ENCODE data around the gene ARPC5.
"Not testable (repeated sequence)": the region's sequence is repeated elsewhere in the genome, so short reads cannot be mapped to it uniquely, and the experiment has no call there.

ARPC5 gene

GRCh38 chr1:183635606-183636333 lies at the start of gene ARPC5:
Gene ARPC5 (minus strand): TSS chr1:183635783. CDS start chr1:183635659, 124 bp downstream.
- peak; percentile 94 to 95 for DNase-seq (ENCODE audit: low read depth in 1 of 2, low spot score in 1 of 2)

GRCh38 chr1:183685112-183685713 lies 49.6 kb upstream of the ARPC5 start:
- peak in 1 of 2 donors; percentile 19 for DNase-seq (ENCODE audit: low read depth in 1 of 2, low spot score in 1 of 2)

- not testable (repeated sequence) for DNase-seq (ENCODE audit: low read depth in 1 of 2, low spot score in 1 of 2)
These were observed 43.8 kb upstream of the ARPC5 start for GRCh38 chr1:183679363-183679762.

- no peak for DNase-seq (ENCODE audit: low read depth in 1 of 2, low spot score in 1 of 2)
These were observed 43.2 kb upstream of the ARPC5 start for GRCh38 chr1:183678819-183679218.

GRCh38 chr1:183676586-183677189 lies 41.1 kb upstream of the ARPC5 start:
- no peak for DNase-seq (ENCODE audit: low read depth in 1 of 2, low spot score in 1 of 2)

- no peak for DNase-seq (ENCODE audit: low read depth in 1 of 2, low spot score in 1 of 2)
These were observed 40.5 kb upstream of the ARPC5 start for GRCh38 chr1:183675883-183676585.

- no peak for DNase-seq (ENCODE audit: low read depth in 1 of 2, low spot score in 1 of 2)
These were observed 39.8 kb upstream of the ARPC5 start for GRCh38 chr1:183675381-183675780.

- no peak for DNase-seq (ENCODE audit: low read depth in 1 of 2, low spot score in 1 of 2)
These were observed 39.3 kb upstream of the ARPC5 start for GRCh38 chr1:183674886-183675285.

- DNase-seq (ENCODE audit: low read depth in 1 of 2, low spot score in 1 of 2): no peak
These were observed 38.8 kb upstream of the ARPC5 start for GRCh38 chr1:183674339-183674738.

GRCh38 chr1:183673605-183674323 lies 38.2 kb upstream of the ARPC5 start:
- DNase-seq (ENCODE audit: low read depth in 1 of 2, low spot score in 1 of 2): no peak

- no peak for DNase-seq (ENCODE audit: low read depth in 1 of 2, low spot score in 1 of 2)
These were observed 34.6 kb upstream of the ARPC5 start for GRCh38 chr1:183670169-183670568.

- no peak for DNase-seq (ENCODE audit: low read depth in 1 of 2, low spot score in 1 of 2)
These were observed 20.8 kb upstream of the ARPC5 start for GRCh38 chr1:183656355-183656754.

- peak; percentile 52 to 62 for DNase-seq (ENCODE audit: low read depth in 1 of 2, low spot score in 1 of 2)
These were observed 20.0 kb upstream of the ARPC5 start for GRCh38 chr1:183655562-183656075.

- no peak for DNase-seq (ENCODE audit: low read depth in 1 of 2, low spot score in 1 of 2)
These were observed 19.1 kb upstream of the ARPC5 start for GRCh38 chr1:183654706-183655105.

GRCh38 chr1:183653876-183654451 lies 18.4 kb upstream of the ARPC5 start:
- DNase-seq (ENCODE audit: low read depth in 1 of 2, low spot score in 1 of 2): no peak

GRCh38 chr1:183653462-183653794 lies 17.8 kb upstream of the ARPC5 start:
- no peak for DNase-seq (ENCODE audit: low read depth in 1 of 2, low spot score in 1 of 2)

- no peak for DNase-seq (ENCODE audit: low read depth in 1 of 2, low spot score in 1 of 2)
These were observed 17.2 kb upstream of the ARPC5 start, which contains the start of gene APOBEC4 for GRCh38 chr1:183652547-183653461. Gene APOBEC4 (minus strand): TSS chr1:183653316. CDS start chr1:183648781, 4,535 bp downstream.

- DNase-seq (ENCODE audit: low read depth in 1 of 2, low spot score in 1 of 2): no peak
These were observed 16.5 kb upstream of the ARPC5 start for GRCh38 chr1:183652107-183652506.

- no peak for DNase-seq (ENCODE audit: low read depth in 1 of 2, low spot score in 1 of 2)
These were observed 16.0 kb upstream of the ARPC5 start for GRCh38 chr1:183651612-183652011.

Measured in activated CD4-positive, alpha-beta T cell treated with anti-CD3 and anti-CD28 coated beads, Interleukin-2, amount 50 U/mL, for 24 hours (primary cell).